ENCODE data around the gene MSTN. TPM values are rescaled to one million over a fixed set of nuclear protein-coding genes. Genes with fewer than 3 reads are reported as not detected.
"Not testable (repeated sequence)": the region's sequence is repeated elsewhere in the genome, so short reads cannot be mapped to it uniquely, and the experiment has no call there.

The MSTN gene
- total RNA-seq, 1 experiment from 2014 or later = not detected

- Histone ChIP-seq H3K9me2 (ENCODE audit: insufficient read depth) (no peaks in the 10 kb centered on the region), H3K9me3 (ENCODE audit: insufficient read depth, low read depth) (0 out of 2 replicates have a peak, but pooled peaks cover 2% of the 10 kb centered on the region), H4K20me1 (ENCODE audit: insufficient read depth) (no peaks in the 10 kb centered on the region), H2AFZ (no peak overlapping the region), H3F3A (ENCODE audit: insufficient read depth, low read depth) (no peaks in the 10 kb centered on the region), H3K36me3 (ENCODE audit: low read depth) (no peaks in the 10 kb centered on the region), H3K27me3 (ENCODE audit: insufficient read depth, low read depth) (no peaks in the 10 kb centered on the region), H3K27ac (no peak overlapping the region), H3K4me2 (no peak overlapping the region), H3K79me2 (ENCODE audit: low read depth) (no peaks in the 10 kb centered on the region), H3K4me1 (replicated peaks; ENCODE audit: insufficient read depth) (no peaks in the 10 kb centered on the region), H3K4me3 (no peak overlapping the region)
- ChIA-PET POLR2A (ENCODE audit: unreplicated experiment) (no interaction called here), CTCF (no interaction called here)
- intact Hi-C loops (cut with micrococcal nuclease; ENCODE audit: unreplicated experiment) = no loop called here
- no peak for TF ChIP-seq EZH2 (IDR thresholded peaks at IDR 0.05; ENCODE audit: low read depth)
- TF ChIP-seq CTCF (conservative IDR thresholded peaks at IDR 0.05) = no peak
- BruUV-seq (replicated peaks) = no TSS peak
- DNase-seq = no peak
Measured at GRCh38 chr2:190020720-190021119, 41.8 kb downstream of the MSTN start.

GRCh38 chr2:190017837-190018236 lies 44.7 kb downstream of the MSTN start:
- H3K27me3 ChIP-seq (ENCODE audit: insufficient read depth, low read depth) = no peaks in the 10 kb centered on the region
- ChIA-PET CTCF (no interaction called here), POLR2A (ENCODE audit: unreplicated experiment) (no interaction called here)
- BruUV-seq (replicated peaks) = no TSS peak
- intact Hi-C loops (cut with micrococcal nuclease; ENCODE audit: unreplicated experiment) = no loop called here
- no peak for TF ChIP-seq CTCF (conservative IDR thresholded peaks at IDR 0.05)
- TF ChIP-seq EZH2 (IDR thresholded peaks at IDR 0.05; ENCODE audit: low read depth) = no peak
- H3K79me2 ChIP-seq (ENCODE audit: low read depth) = no peaks in the 10 kb centered on the region
- no peak for DNase-seq
- H2AFZ ChIP-seq = no peak overlapping the region
- H3K9me2 ChIP-seq (ENCODE audit: insufficient read depth) = no peaks in the 10 kb centered on the region
- no peak overlapping the region for H3K4me2 ChIP-seq
- no peak overlapping the region for H3K27ac ChIP-seq
- 0 out of 2 replicates have a peak, but pooled peaks cover 2% of the 10 kb centered on the region for H3K9me3 ChIP-seq (ENCODE audit: insufficient read depth, low read depth)
- no peak overlapping the region for H3K4me3 ChIP-seq
- H3F3A ChIP-seq (ENCODE audit: insufficient read depth, low read depth) = no peaks in the 10 kb centered on the region
- H3K36me3 ChIP-seq (ENCODE audit: low read depth) = no peaks in the 10 kb centered on the region
- H4K20me1 ChIP-seq (ENCODE audit: insufficient read depth) = no peaks in the 10 kb centered on the region
- H3K4me1 ChIP-seq (replicated peaks; ENCODE audit: insufficient read depth) = no peaks in the 10 kb centered on the region

DNA sequence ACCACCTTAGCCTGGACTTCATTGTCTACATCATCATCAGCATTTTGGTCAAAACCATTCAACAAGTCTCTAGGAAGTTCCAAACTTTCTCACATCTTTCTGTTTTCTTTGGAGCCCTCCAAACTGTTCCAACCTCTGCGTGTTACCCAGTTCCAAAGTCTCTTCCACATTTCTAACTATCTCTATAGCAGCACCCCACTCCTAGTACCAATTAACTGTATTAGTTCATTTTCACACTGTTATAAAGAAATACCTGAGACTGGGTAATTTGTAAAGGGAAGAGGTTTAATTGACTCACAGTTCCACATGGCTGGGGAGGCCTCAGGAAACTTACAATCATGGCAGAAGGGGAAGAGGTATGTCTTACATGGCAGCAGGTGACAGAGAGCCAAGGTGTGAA lies 46.6 kb downstream of the MSTN start:
- H3K27me3 ChIP-seq (ENCODE audit: insufficient read depth, low read depth); intact Hi-C loops (cut with micrococcal nuclease; ENCODE audit: unreplicated experiment); CTCF ChIA-PET: not testable (repeated sequence)

More for the DNA sequence above, 46.6 kb downstream of the MSTN start:
- H4K20me1 ChIP-seq (ENCODE audit: insufficient read depth); H3K4me1 ChIP-seq (replicated peaks; ENCODE audit: insufficient read depth); H3K79me2 ChIP-seq (ENCODE audit: low read depth); H3K9me3 ChIP-seq (ENCODE audit: insufficient read depth, low read depth); H2AFZ ChIP-seq; H3K27ac ChIP-seq; H3K9me2 ChIP-seq (ENCODE audit: insufficient read depth); POLR2A ChIA-PET (ENCODE audit: unreplicated experiment); H3K4me2 ChIP-seq; BruUV-seq (replicated peaks); H3K36me3 ChIP-seq (ENCODE audit: low read depth); H3F3A ChIP-seq (ENCODE audit: insufficient read depth, low read depth); DNase-seq; H3K4me3 ChIP-seq: not testable (repeated sequence)
